H1 (cell line): ENCODE measurements around the gene UBASH3B. TPM values are rescaled to one million over a fixed set of nuclear protein-coding genes. Genes with fewer than 3 reads are reported as not detected.

ENCODE experiments used
- CHD1 ChIP-seq: IDR thresholded peaks from 2 replicates; pipeline ENCODE4 v1.6.1; 2012; ENCODE audit warnings: low read depth, low read length, improper control_type of control experiment
- CHD2 ChIP-seq: IDR thresholded peaks from 2 replicates; pipeline ENCODE4 v1.6.1; 2012; ENCODE audit warnings: low read length, improper control_type of control experiment
- CREB1 ChIP-seq: IDR thresholded peaks from 2 replicates; pipeline ENCODE4 v1.6.1; 2012; ENCODE audit warnings: inconsistent platforms
- FOSL1 ChIP-seq: IDR thresholded peaks from 2 replicates; pipeline ENCODE4 v1.6.1; 2011; ENCODE audit warnings: mild to moderate bottlenecking, low read depth, low read length, moderate library complexity; ENCODE audit not compliant: insufficient read depth
- GTF2F1 ChIP-seq: IDR thresholded peaks from 2 replicates; pipeline ENCODE4 v1.6.1; 2012; ENCODE audit warnings: low read depth, low read length, improper control_type of control experiment, borderline replicate concordance
- KDM5A ChIP-seq: fragments of 200-600 bp; IDR thresholded peaks from 2 replicates; pipeline ENCODE4 v1.7.1; 2012; ENCODE audit warnings: mild to moderate bottlenecking, low read length, inconsistent platforms, mixed read lengths
- MAFK ChIP-seq: IDR thresholded peaks from 2 replicates; pipeline ENCODE4 v1.6.1; 2012; ENCODE audit warnings: low read depth, mild to moderate bottlenecking, improper control_type of control experiment, low read length
- NRF1 ChIP-seq: IDR thresholded peaks from 2 replicates; pipeline ENCODE4 v1.6.1; 2011; ENCODE audit warnings: mild to moderate bottlenecking, low read depth, low read length, improper control_type of control experiment
- POU5F1 ChIP-seq: IDR thresholded peaks from 2 replicates; pipeline ENCODE4 v1.6.1; 2011; ENCODE audit warnings: low read depth, mild to moderate bottlenecking, low read length, moderate library complexity
- RAD21 ChIP-seq, 2 experiments: IDR thresholded peaks in 1 of 2; conservative IDR thresholded peaks in 1 of 2; 2 replicates each; pipeline ENCODE4 v1.6.1; 2011; ENCODE audit warnings: low read depth in 2 of 2, low read length in 2 of 2, improper control_type of control experiment in 1 of 2, inconsistent platforms in 1 of 2, mild to moderate bottlenecking in 1 of 2, moderate library complexity in 1 of 2
- RFX5 ChIP-seq: IDR thresholded peaks from 2 replicates; pipeline ENCODE4 v1.6.1; 2011; ENCODE audit warnings: low read depth, low read length, improper control_type of control experiment, borderline replicate concordance
- RNF2 ChIP-seq: fragments of 200-900, 300-1000 bp; sonication (generic); IDR thresholded peaks from 2 replicates; pipeline ENCODE4 v1.7.1; 2016; ENCODE audit warnings: borderline replicate concordance, low read depth, mild to moderate bottlenecking, antibody characterized with exemption, low read length; ENCODE audit not compliant: poor library complexity, severe bottlenecking; ENCODE audit errors: missing control alignments
- SIN3A ChIP-seq, 2 experiments: IDR thresholded peaks in 1 of 2; conservative IDR thresholded peaks in 1 of 2; 2 replicates each; pipeline ENCODE4 v1.6.1; 2011 to 2012; ENCODE audit warnings: low read length in 2 of 2, improper control_type of control experiment in 1 of 2, low read depth in 1 of 2, mild to moderate bottlenecking in 1 of 2
- SIRT6 ChIP-seq: IDR thresholded peaks from one replicate; pipeline ENCODE4 v1.7.1; 2012; ENCODE audit warnings: low read length, inconsistent platforms
- SP2 ChIP-seq: IDR thresholded peaks from 2 replicates; pipeline ENCODE4 v1.6.1; 2012; ENCODE audit warnings: mild to moderate bottlenecking, low read length, inconsistent platforms
- SRF ChIP-seq: IDR thresholded peaks from 2 replicates; pipeline ENCODE4 v1.6.1; 2011; ENCODE audit warnings: mild to moderate bottlenecking, low read depth, low read length, moderate library complexity
- TAF7 ChIP-seq: optimal IDR thresholded peaks from 2 replicates; pipeline ENCODE3; 2011; ENCODE audit warnings: low read depth, mild to moderate bottlenecking, inconsistent platforms, low read length, moderate library complexity, borderline replicate concordance
- TCF12 ChIP-seq: IDR thresholded peaks from 2 replicates; pipeline ENCODE4 v1.6.1; 2011; ENCODE audit warnings: low read depth, mild to moderate bottlenecking, low read length
- polyA plus RNA-seq, 7 experiments: library from polyadenylated mRNA; depleted of rRNA in 3 of 7; stranded (reverse) in 5 of 7; unstranded in 2 of 7; fragments of >200 nt in 5 of 7; fragments of 200-250 nt in 2 of 7; gene quantifications; 1 replicate in 5 of 7; 2 replicates in 1 of 7; 4 replicates in 1 of 7; pipeline versions ENCODE4 v1.2.1 to v1.2.3, GENCODE V29; 2011 to 2013; ENCODE audit warnings: missing spikeins in 2 of 7, mixed read lengths in 2 of 7
- total RNA-seq: library from RNA; stranded (reverse); fragmentation: NEBNext Ultra II Directional; extraction: Animal tissue kit (Norgen Biotek cat#: 25700); gene quantifications from 2 replicates; pipeline ENCODE4 v1.2.1, GENCODE V29; 2021
- TF ChIP-seq, protein P1 (sequence below): IDR thresholded peaks from 2 replicates; pipeline ENCODE4 v1.6.1; 2012; ENCODE audit warnings: inconsistent platforms
- TF ChIP-seq, protein P2 (sequence below), 3 experiments: IDR thresholded peaks; 1 replicate in 2 of 3; 2 replicates in 1 of 3; pipeline versions ENCODE4 v1.5.1 to v1.6.1; 2011; ENCODE audit warnings: low read length in 3 of 3, mild to moderate bottlenecking in 3 of 3, inconsistent platforms in 2 of 3, low read depth in 1 of 3, moderate library complexity in 1 of 3; ENCODE audit not compliant: insufficient read depth in 1 of 3; ENCODE audit errors: control extremely low read depth in 1 of 3
- TF ChIP-seq, protein P3 (sequence below): IDR thresholded peaks from 2 replicates; pipeline ENCODE4 v1.6.1; 2012; ENCODE audit warnings: inconsistent platforms

Gene UBASH3B
- total and polyA plus RNA-seq, 2 of the 8 experiments (the other 6 are each of a cell fraction or from before 2014, with no cell fraction given), result 7.5 to 9.5 TPM

DNA sequence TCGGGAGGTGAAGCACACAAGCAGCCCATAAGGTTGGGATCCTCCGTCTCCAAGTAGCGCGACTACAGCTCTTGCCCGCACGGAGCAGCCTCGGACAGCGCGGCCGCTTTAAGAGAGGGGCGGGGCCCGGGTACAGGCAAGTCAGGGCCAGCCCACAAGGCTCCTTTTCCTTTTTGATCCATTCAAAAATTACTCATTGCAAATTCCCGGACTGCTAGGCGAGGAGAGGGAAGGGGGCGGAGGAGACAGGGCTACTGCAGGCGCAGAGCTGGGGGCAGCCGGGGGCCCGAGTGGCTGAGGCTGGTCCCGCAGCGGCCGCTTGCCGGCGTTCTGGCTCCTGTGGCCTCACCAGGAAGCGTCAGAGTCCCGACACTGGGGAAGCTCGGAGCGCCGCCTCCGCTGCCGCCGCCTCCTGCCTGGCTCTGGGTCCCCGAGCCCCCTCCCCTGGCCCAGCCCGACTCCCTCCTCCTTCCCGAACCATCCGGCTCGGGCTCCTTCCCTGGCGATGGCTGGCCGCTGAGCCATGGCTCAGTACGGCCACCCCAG lies at the start of gene UBASH3B (continued):
- TF ChIP-seq KDM5A (no peak), POU5F1 (no peak), RAD21 (IDR thresholded peaks at IDR 0.05 in 1 of 2, conservative IDR thresholded peaks at IDR 0.05 in 1 of 2; ENCODE audit: low read depth in 2 of 2, low read length in 2 of 2) (peak in 1 of 2 experiments; percentile 19; a peak in 1 of 4 replicates), MAFK (no peak), NRF1 (no peak), CREB1 (no peak), FOSL1 (no peak), RNF2 (no peak), CHD1 (no peak), SRF (no peak), SP2 (no peak), SIRT6 (no peak), GTF2F1 (no peak), RFX5 (no peak), CHD2 (no peak), SIN3A (conservative IDR thresholded peaks at IDR 0.05 in 1 of 2, IDR thresholded peaks at IDR 0.05 in 1 of 2; ENCODE audit: low read depth in 1 of 2, low read length in 2 of 2) (no peak; a peak in 1 of 4 replicates), TAF7 (no peak), TCF12 (no peak)
- TF ChIP-seq, protein P1, sequence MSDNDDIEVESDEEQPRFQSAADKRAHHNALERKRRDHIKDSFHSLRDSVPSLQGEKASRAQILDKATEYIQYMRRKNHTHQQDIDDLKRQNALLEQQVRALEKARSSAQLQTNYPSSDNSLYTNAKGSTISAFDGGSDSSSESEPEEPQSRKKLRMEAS, result peak; percentile 21; the same call in 1 of the 2 replicates
- TF ChIP-seq, protein P2, sequence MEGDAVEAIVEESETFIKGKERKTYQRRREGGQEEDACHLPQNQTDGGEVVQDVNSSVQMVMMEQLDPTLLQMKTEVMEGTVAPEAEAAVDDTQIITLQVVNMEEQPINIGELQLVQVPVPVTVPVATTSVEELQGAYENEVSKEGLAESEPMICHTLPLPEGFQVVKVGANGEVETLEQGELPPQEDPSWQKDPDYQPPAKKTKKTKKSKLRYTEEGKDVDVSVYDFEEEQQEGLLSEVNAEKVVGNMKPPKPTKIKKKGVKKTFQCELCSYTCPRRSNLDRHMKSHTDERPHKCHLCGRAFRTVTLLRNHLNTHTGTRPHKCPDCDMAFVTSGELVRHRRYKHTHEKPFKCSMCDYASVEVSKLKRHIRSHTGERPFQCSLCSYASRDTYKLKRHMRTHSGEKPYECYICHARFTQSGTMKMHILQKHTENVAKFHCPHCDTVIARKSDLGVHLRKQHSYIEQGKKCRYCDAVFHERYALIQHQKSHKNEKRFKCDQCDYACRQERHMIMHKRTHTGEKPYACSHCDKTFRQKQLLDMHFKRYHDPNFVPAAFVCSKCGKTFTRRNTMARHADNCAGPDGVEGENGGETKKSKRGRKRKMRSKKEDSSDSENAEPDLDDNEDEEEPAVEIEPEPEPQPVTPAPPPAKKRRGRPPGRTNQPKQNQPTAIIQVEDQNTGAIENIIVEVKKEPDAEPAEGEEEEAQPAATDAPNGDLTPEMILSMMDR (IDR thresholded peaks at IDR 0.05; ENCODE audit: control extremely low read depth in 1 of 3, insufficient read depth in 1 of 3, low read depth in 1 of 3, low read length in 3 of 3), result 0 out of 4 replicates have a peak, but pooled peaks of 1 of the 3 experiments have one; percentile 10
- TF ChIP-seq, protein P3, sequence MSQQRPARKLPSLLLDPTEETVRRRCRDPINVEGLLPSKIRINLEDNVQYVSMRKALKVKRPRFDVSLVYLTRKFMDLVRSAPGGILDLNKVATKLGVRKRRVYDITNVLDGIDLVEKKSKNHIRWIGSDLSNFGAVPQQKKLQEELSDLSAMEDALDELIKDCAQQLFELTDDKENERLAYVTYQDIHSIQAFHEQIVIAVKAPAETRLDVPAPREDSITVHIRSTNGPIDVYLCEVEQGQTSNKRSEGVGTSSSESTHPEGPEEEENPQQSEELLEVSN, result no peak
